HG03039 (cell line): ENCODE measurements around the gene ZSCAN29.
"Not testable (repeated sequence)": the region's sequence is repeated elsewhere in the genome, so short reads cannot be mapped to it uniquely, and the experiment has no call there.

Experiments used
- ATAC-seq: cut with Tn5 transposase; IDR thresholded peaks from one replicate; pipeline ENCODE4 v1.9.1; 2021; ENCODE audit warnings: mild to moderate bottlenecking, moderate library complexity; ENCODE audit not compliant: unreplicated experiment

ZSCAN29 gene

DNA sequence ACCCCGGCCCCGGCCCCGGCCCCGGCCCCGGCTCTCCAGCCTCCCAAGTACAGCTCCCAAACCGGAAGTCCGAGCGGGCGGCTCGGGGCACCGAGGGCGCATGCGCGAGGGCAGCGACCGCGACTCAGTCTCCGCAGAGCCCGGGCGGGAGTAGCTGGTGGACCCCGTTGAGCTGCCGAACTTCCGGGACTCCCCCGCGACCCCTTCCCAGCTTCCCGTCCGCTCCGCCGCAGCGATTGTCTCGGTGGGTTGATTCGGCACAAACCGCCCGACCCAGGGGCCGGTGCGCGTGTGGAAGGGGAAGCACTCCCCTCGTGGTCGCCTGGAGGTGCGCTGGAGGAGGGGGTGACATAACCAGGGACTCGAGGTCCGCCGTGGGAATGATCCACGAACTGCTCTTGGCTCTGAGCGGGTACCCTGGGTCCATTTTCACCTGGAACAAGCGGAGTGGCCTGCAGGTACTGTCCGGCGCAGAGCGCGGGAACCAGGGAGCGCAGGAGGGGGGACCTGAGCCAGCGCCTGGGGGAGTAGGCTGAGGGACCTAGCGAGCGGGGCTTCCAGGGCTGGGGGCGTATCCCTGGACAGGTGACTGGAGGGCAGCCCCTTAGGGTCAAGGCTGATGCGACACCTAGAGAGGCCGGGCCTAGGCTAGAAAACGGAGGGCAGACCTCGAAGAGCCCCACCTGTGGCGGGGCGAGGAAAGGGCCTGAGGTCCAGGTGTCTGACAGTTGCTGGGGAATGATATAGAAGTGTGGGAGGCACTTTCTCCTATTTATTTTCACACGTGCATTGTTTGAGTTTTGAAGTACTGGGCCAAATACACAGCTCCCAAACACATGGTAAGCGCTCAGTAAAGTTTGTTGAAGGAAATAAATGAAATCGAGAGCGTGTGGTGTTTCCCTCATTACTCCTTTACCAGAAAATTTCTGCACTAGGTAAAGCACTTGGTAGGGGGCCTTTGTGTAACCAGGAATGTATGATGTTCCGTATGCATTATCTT is at the start of gene ZSCAN29, which contains the start of gene TUBGCP4:
TSS of gene ZSCAN29 (minus strand) at position 69 of the 1,000 bp plus-strand sequence. CDS start 1,130 bp downstream, outside the sequence.
TSS of gene TUBGCP4 (plus strand) at position 127 of the 1,000 bp plus-strand sequence. CDS start at position 381, 254 bp downstream.
- ATAC-seq = peak; percentile 74

DNA sequence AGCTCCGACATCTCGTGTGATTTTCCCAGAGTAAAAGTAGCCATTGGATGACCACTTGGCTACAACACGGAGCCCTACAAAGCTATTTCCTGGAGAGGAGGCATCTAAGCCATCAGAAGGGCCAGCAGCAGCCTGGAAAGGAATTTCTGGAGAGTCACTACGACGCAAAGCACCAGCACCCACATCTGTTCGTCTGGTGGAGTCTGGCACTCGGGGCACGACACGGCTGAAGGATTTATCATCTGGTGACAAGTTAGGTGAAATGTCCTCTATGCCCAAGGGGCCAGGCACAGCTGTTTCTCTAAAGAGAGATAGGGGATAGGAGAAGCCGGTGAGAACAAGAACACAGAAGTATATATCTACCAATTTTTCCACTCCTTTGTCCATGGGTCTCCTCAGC is 49.6 kb upstream of the ZSCAN29 start:
- ATAC-seq = no peak

DNA sequence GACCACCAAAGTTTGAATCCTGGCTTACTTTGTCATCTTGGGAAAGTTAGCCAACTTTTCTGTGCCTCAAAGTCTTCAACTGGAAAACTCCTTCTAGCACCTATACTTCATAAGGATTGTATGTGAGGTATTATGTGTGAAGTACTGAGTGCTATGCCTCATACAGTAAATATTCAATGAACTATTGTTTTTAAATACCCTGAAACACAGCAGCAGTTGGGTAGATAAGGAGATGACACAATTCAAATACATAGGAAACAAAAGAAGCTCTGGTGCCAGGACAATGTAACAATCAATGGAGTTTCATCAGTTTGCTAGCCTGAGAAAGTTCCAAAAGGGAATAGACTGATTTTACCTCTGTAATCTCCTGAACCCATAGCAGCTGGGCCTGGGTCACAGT is 43.4 kb upstream of the ZSCAN29 start:
- no peak for ATAC-seq

DNA sequence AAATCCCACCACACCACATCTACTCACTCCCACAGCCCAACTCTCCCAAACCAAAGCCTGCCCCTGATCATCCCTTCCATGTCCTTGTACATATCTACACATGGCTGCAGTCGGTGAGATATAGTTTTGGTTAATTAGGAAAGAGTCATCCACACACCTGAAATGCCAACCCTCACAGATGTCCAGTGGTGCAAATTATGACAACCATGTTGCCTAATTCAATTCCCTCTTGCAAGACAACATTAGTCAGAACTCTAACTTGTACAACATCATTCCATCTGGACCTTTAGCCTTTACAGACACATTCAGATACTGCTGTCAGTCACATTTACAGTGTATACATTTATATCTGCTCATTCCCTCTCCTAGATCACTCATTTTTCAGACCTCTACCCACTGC is 41.3 kb upstream of the ZSCAN29 start:
- ATAC-seq = no peak

DNA sequence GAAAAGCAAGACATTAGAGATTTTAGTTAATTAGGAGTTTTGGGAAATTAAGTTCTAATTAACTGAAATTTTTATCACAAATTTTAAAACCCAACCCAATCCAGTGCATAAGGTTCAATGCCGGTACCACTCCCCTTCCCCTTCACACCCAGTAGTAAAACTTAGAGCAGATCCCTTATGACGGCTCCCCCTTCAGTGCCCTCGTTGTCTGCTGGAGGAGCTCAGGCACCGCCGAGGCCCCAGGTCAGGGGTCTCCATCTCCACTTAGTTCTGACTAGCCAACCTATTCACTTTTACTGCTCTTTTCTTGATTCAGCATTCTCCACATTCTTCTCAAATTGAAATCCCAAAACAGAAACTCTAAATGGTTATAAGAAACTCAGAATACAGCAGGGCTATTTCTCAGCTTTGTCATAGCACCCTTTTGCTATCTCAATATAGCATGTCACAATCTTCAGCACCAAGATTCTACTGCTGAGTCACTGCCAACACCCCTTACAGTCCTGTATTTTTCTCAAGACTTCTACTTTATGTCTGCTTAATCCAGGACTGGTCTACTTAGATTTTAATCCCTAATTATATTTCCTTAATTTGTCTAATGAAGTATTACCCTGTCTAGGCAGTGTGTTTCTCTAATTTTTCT is 39.9 kb upstream of the ZSCAN29 start:
- ATAC-seq = no peak

DNA sequence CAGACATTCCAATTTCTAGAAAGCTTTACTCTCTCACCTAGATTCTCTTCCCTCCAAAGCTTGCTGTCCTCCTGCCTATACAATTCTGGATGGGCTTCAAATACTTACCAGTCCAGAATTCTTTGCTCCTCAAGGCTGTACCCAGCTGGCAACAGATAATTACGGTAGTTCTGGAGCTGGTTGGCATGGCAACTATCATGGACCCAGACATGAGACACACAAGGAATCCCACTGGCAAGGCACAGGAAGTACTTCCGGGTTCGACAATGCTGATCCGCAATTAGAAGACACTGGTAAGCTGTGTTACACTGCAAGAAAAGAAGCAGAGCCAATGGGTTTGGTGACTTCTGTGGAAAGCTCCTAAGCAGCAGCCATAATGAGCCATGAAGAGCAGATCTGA is 37.9 kb upstream of the ZSCAN29 start:
- no peak for ATAC-seq

DNA sequence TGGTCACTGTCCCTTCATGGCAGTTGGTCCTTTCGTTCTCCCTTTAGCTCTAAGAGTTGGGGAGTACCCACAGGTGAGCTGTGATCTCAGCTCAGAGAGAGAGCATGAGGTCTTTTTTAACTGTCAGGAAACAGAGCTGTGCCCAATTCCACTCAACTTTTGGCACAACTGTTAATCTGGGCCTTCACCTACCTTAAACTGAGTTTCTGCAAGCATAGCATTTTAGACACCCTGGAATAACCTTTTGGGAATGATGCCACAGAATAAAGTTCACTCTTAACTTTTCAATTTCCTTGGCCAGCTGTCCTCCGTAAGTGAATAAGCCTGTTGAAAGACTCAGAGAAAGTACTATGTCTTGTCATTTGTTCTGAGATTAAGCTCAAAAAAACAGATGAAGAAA is 36.0 kb upstream of the ZSCAN29 start:
- ATAC-seq = no peak

DNA sequence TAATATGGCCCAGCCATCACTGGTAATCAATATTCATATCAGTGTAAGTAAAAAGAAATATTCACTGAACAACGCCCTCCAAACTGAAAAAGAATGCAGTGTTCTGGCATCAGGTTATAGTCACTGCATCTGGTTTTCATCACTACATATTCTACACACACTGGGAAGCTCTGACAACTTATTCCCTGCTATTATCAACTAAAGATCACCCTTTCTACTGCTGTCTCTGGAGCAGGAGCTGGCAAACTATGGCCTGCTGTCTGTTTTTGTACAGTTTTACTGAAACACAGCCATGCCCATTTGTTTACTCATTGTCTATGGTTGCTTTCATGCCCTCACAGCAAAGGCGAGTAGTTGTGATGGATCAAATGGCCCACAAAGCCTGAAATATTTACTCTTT is 35.3 kb upstream of the ZSCAN29 start:
- no peak for ATAC-seq

DNA sequence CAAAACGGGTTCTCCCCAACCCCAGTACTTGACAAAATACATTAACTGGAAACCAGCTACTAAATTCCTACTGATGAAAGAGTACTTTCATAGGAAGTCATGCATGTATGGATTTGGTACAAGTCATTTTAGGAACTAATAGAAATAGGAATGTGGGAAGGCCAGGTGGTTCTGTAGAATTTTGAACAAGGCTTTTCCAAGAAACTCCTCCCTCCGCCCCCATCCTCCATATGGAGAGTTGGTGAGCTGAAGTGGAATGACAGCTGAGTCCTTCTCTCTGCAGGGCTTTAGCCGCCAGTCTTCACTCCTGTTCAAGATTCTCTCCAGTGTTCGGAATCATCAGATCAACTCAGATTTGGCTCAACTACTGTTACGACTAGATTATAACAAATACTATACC is 33.3 kb upstream of the ZSCAN29 start:
- ATAC-seq = no peak

DNA sequence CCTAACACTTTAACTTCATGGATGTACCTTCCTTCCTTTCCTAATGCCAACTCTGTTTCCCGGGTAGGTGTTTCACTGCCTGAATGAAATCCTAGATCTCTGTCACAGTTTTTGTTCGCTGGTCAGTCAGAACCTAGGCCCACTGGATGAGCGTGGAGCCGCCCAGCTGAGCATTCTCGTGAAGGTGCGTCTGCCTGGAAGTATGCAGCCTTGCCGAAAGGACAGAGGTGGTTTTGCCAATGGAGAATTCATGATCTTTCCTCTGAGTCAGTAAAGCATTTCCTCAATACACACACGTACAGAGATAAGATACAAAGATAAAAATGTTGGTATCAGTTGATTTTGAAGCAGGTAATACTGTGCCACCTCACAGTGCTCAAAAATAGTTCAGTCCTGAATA is 32.8 kb upstream of the ZSCAN29 start:
- no peak for ATAC-seq

DNA sequence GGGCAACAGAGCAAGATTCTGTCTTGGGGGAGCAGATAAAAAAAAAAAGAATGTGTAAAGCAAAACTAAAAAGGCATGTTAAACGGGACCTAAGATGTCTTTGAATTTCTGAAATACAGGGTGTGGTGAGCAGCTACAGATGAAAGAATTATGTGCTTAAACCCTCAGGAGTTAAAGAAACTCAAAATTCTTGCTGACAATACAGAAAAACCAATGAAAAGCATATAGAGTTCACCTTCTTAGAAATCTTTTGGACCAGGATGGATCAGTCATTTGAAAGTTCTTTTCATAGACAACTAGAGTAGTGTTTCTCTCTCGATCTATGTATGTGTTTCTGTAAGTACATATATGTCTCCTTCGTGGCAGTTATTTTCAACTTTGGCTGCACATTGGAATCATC is 31.4 kb upstream of the ZSCAN29 start:
- no peak for ATAC-seq

DNA sequence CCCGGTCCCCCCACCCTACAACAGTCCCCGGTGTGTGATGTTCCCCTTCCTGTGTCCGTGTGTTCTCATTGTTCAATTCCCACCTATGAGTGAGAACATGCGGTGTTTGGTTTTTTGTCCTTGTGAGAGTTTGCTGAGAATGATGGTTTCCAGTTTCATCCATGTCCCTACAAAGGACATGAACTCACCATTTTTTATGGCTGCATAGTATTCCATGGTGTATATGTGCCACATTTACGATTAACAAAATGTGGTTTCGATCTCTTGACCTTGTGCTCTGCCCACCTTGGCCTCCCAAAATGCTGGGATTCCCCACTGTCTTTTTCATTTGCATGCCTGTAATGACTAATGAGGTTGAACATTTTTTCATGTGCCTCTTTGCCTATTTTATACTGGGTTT is 22.7 kb upstream of the ZSCAN29 start:
- not testable (repeated sequence) for ATAC-seq

DNA sequence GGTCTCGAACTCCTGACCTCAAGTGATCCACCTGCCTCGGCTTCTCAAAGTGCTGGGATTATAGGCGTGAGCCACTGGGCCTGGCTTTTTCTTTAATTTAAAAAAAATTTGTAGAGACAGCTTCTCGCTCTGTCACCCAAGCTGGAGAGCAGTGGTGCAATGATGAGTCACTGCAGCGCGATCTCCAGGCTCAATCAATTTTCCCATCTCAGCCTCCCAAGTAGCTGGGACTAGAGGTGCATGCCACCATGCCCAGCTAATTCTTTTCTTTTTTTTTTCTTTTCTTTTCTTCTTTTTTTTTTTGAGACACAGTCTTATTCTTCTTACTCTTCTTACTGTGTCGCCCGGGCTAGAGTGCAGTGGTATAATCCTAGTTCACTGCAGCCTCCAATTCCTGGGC is 19.9 kb upstream of the ZSCAN29 start:
- no peak for ATAC-seq

DNA sequence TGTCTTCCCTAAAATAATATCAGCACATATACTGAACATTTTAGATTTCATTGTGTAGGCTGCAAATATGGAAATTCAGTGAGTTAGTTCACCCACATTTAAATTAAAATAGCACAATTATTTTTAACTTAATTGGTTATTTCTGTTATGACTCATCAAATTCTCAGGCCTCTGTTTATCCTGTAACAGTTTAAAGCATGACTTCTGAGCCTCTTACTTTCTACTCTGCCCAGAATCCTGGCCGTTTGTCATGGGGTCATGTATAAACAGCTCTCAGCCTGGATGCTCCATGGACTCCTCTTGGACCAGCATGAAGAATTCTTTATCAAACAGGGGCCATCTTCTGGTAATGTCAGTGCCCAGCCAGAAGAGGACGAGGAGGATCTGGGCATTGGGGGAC is 12.2 kb upstream of the ZSCAN29 start:
- no peak for ATAC-seq

DNA sequence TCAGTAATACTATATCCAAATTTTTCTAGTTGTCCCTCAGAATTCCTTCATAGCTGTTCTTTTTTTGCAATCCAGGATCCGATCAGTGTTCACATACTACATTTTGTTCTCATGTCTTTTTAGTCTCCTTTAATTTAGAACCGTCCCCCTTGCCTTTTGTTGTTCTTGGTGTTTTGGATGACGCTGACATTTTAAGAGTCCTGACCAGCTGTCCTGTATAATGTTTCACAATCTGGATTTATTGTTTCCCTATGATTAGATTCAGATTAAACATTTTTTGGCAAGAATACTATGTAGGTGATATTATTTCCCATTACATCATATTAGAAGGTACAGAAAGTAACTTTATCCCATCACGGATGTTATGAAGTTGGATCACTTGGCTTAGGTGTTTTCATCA is 11.5 kb upstream of the ZSCAN29 start:
- ATAC-seq = no peak

DNA sequence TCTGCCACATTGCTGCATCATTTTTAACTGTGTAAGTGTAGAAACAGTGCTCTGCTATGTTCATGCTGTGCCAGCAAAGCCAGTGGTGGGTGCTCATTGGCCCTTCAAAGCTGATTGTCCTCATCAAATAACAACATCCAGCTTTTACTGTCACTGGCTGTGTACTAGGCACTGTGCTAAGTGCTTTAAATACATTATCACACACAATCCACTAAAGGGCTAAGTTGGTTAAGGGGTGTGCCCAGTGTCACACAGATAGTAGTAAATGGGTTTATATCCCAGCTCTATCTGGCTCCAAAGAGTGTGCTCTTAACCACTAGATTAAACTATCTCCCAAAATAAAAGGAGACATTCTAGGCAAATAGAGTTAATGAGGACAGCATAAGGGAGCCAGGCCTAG is 7.8 kb upstream of the ZSCAN29 start:
- no peak for ATAC-seq

DNA sequence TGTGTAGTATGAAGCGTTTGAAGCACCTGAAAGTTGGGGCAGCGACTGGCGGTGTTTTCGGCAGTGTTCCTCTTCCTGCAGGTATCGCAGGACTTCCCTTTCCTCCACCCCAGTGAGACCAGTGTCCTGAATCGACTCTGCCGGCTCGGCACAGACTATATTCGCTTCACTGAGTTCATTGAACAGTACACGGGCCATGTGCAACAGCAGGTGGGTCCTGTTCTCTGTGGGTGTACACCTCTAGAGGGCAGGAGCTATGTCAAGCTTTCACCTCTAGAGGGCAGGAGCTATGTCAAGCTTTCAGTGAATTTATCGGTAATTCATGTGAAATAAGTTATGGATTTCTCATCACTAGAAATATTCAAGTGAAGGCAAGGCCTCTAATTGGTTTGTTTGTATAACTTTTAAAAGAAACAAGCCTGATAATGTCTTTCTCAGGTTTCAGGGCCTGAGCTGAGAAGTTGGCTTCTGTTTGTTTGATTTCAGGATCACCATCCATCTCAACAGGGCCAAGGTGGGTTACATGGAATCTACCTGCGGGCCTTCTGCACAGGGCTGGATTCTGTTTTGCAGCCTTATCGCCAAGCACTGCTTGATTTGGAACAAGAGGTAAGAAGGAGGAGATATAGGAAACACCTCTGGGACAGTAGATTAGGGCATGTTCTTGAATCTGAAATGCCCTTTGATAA is 5.3 kb upstream of the ZSCAN29 start:
- ATAC-seq = no peak

DNA sequence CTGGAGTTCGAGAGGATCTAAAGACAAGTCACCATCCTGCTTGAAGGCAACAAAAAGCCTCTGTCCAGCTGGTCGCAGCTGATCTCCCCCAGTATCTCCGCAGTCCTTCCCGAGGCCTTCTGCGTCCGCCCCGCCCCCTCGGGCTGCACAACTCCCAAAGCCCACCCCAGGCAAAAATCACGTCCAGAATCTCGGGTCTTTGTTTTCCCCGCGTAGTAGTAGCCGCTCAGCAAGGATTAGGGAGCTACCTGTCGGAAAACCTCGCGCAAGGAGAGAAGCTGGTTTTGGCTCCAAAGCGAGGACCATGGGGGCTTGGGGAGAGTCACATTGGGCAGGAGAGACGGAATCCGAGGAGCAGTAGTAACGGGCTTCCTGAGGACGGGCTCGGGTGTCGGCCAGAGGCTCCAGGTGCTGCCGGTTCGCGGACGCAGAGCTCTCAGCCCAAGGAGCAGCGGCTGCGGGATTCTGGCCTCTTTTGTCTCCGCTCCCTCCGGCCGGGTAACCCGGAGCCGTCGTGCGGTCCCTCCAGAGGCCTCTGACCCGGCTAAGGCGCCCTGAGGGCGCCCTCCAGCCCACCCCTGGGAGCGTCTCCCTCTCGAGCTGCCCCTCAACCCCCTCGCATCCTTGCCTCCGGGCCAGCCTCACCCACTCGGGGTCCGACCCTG is 401 bp downstream of the ZSCAN29 start:
- peak; percentile 14 for ATAC-seq

DNA sequence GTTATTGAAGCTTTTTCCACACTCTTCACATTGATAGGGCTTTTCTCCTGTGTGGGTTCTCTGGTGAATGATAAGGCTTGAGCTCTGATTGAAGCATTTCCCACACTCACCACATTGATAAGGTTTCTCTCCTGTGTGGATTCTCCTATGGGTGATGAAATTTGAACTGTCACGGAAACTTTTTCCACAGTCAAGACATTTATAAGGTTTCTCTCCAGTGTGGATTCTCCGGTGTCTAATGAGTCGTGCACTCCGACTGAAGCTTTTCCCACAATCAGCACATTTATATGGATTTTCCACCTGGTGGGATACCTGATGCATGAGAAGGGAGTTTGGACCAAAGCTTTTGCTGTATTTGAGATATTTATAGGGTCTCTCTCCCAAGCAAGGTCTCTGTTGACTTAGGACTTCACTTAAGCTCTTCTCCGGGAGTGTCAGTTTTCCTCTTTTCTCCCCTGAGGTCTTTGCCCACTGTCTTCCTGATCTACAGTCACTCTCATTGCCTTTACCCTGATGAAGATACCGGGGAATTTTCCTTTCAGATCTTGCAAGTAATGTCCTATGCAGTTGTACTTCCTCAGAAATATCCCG is 9.4 kb downstream of the ZSCAN29 start:
- ATAC-seq = no peak

DNA sequence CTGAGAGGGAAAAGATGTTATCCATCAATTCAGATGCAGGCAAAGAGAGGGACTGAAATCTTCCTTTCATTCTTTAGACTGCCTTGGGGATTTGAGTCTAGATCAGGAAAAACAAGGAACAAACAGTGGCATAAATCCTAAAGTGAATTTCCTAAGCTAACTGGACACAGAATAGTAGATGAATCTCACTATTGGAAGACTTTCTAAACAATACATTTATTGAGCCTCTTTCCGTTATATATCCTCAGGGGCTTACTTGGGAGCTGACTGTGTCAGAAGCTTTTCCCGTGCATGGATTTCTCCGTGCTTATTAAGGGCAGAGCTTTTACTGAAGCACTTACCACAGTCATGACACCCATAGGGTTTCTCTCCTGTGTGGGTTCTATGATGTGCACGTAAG is 10.0 kb downstream of the ZSCAN29 start:
- ATAC-seq = no peak
